ENCODE results near the gene PHKB. TPM values are rescaled to one million over a fixed set of nuclear protein-coding genes. Genes with fewer than 3 reads are reported as not detected.

The PHKB gene
- total RNA-seq, 1 experiment from 2014 or later = 42.1 TPM

- in situ Hi-C loops (cut with HindIII; ENCODE audit: low pct_unique_long_range_greater_than_20kb, low sequenced_read_pairs) = no loop called here
- peak; percentile 13 for DNase-seq (ENCODE audit: low read depth, low spot score)
Measured at GRCh38 chr16:47492428-47493377, 31.6 kb downstream of the PHKB start.

GRCh38 chr16:47493381-47494337 lies 32.5 kb downstream of the PHKB start:
- DNase-seq (ENCODE audit: low read depth, low spot score) = no peak
- in situ Hi-C loops (cut with HindIII; ENCODE audit: low pct_unique_long_range_greater_than_20kb, low sequenced_read_pairs) = no loop called here

GRCh38 chr16:47499080-47499699 lies 38.1 kb downstream of the PHKB start:
- in situ Hi-C loops (cut with HindIII; ENCODE audit: low pct_unique_long_range_greater_than_20kb, low sequenced_read_pairs) = no loop called here
- no peak for DNase-seq (ENCODE audit: low read depth, low spot score)

GRCh38 chr16:47499700-47500264 lies 38.7 kb downstream of the PHKB start:
- in situ Hi-C loops (cut with HindIII; ENCODE audit: low pct_unique_long_range_greater_than_20kb, low sequenced_read_pairs) = no loop called here
- DNase-seq (ENCODE audit: low read depth, low spot score) = no peak

- DNase-seq (ENCODE audit: low read depth, low spot score) = no peak
Measured at GRCh38 chr16:47503936-47504335, 42.8 kb downstream of the PHKB start.

GRCh38 chr16:47504599-47504998 lies 43.5 kb downstream of the PHKB start:
- no peak for DNase-seq (ENCODE audit: low read depth, low spot score)
- in situ Hi-C loops (cut with HindIII; ENCODE audit: low pct_unique_long_range_greater_than_20kb, low sequenced_read_pairs) = no loop called here

More at GRCh38 chr16:47503936-47504335, 42.8 kb downstream of the PHKB start:
- in situ Hi-C loops (cut with HindIII; ENCODE audit: low pct_unique_long_range_greater_than_20kb, low sequenced_read_pairs) = no loop called here

- no peak for DNase-seq (ENCODE audit: low read depth, low spot score)
- in situ Hi-C loops (cut with HindIII; ENCODE audit: low pct_unique_long_range_greater_than_20kb, low sequenced_read_pairs) = no loop called here
Measured at GRCh38 chr16:47506800-47507199, 45.7 kb downstream of the PHKB start.

GRCh38 chr16:47507701-47508100 lies 46.6 kb downstream of the PHKB start:
- no peak for DNase-seq (ENCODE audit: low read depth, low spot score)
- in situ Hi-C loops (cut with HindIII; ENCODE audit: low pct_unique_long_range_greater_than_20kb, low sequenced_read_pairs) = no loop called here

- DNase-seq (ENCODE audit: low read depth, low spot score) = no peak
- in situ Hi-C loops (cut with HindIII; ENCODE audit: low pct_unique_long_range_greater_than_20kb, low sequenced_read_pairs) = no loop called here
Measured at GRCh38 chr16:47511882-47512281, 50.8 kb downstream of the PHKB start.

GRCh38 chr16:47519037-47519436 lies 57.9 kb downstream of the PHKB start:
- DNase-seq (ENCODE audit: low read depth, low spot score) = peak; percentile 5
- in situ Hi-C loops (cut with HindIII; ENCODE audit: low pct_unique_long_range_greater_than_20kb, low sequenced_read_pairs) = no loop called here

- DNase-seq (ENCODE audit: low read depth, low spot score) = peak; percentile 68
- in situ Hi-C loops (cut with HindIII; ENCODE audit: low pct_unique_long_range_greater_than_20kb, low sequenced_read_pairs) = no loop called here
Measured at GRCh38 chr16:47519546-47519945, 58.4 kb downstream of the PHKB start.

- no peak for DNase-seq (ENCODE audit: low read depth, low spot score)
- in situ Hi-C loops (cut with HindIII; ENCODE audit: low pct_unique_long_range_greater_than_20kb, low sequenced_read_pairs) = no loop called here
Measured at GRCh38 chr16:47519996-47520679, 59.0 kb downstream of the PHKB start.

GRCh38 chr16:47523342-47524006 lies 62.3 kb downstream of the PHKB start:
- in situ Hi-C loops (cut with HindIII; ENCODE audit: low pct_unique_long_range_greater_than_20kb, low sequenced_read_pairs) = no loop called here
- no peak for DNase-seq (ENCODE audit: low read depth, low spot score)

- in situ Hi-C loops (cut with HindIII; ENCODE audit: low pct_unique_long_range_greater_than_20kb, low sequenced_read_pairs) = no loop called here
- DNase-seq (ENCODE audit: low read depth, low spot score) = no peak
Measured at GRCh38 chr16:47524007-47524405, 62.9 kb downstream of the PHKB start.

- in situ Hi-C loops (cut with HindIII; ENCODE audit: low pct_unique_long_range_greater_than_20kb, low sequenced_read_pairs) = no loop called here
- no peak for DNase-seq (ENCODE audit: low read depth, low spot score)
Measured at GRCh38 chr16:47528431-47528830, 67.3 kb downstream of the PHKB start.

GRCh38 chr16:47533744-47534292 lies 72.7 kb downstream of the PHKB start:
- in situ Hi-C loops (cut with HindIII; ENCODE audit: low pct_unique_long_range_greater_than_20kb, low sequenced_read_pairs) = no loop called here
- DNase-seq (ENCODE audit: low read depth, low spot score) = no peak

Measured in SK-MEL-5 (cell line).